DOHH2 (cell line): ENCODE data around the gene COL4A1.

Experiments used
- H3F3A ChIP-seq: fragments of 200-600 bp; sonication (generic), shearing (Covaris generic); 2 replicates; pipeline ENCODE4 v1.6.0; 2016; ENCODE audit warnings: antibody characterized with exemption, mild to moderate bottlenecking; ENCODE audit not compliant: control insufficient read depth, insufficient read depth
- H3K27ac ChIP-seq: fragments of 200-600 bp; sonication (generic); 2 replicates; pipeline ENCODE4 v1.5.1; 2014; ENCODE audit warnings: low read depth, mild to moderate bottlenecking, low read length, moderate library complexity
- H3K27me3 ChIP-seq: fragments of 200-600 bp; sonication (generic); 2 replicates; pipeline ENCODE4 v1.6.1; 2014; ENCODE audit warnings: mild to moderate bottlenecking, low read length, mixed read lengths; ENCODE audit not compliant: control insufficient read depth
- H3K36me3 ChIP-seq: fragments of 200-600 bp; sonication (generic); 2 replicates; pipeline ENCODE4 v1.6.1; 2014; ENCODE audit warnings: mild to moderate bottlenecking, low read length, moderate library complexity, mixed read lengths; ENCODE audit not compliant: control insufficient read depth
- H3K4me1 ChIP-seq: fragments of 200-600 bp; sonication (generic); 2 replicates; pipeline ENCODE4 v1.6.1; 2014; ENCODE audit warnings: mild to moderate bottlenecking, low read length, mixed read lengths; ENCODE audit not compliant: control insufficient read depth
- H3K4me2 ChIP-seq: fragments of 200-600 bp; sonication (generic); 2 replicates; pipeline ENCODE4 v1.6.0; 2014; ENCODE audit warnings: mild to moderate bottlenecking, low read length, moderate library complexity
- H3K4me3 ChIP-seq: fragments of 200-600 bp; sonication (generic); 2 replicates; pipeline ENCODE4 v1.5.1; 2014; ENCODE audit warnings: mild to moderate bottlenecking, low read length, mixed read lengths
- H3K79me2 ChIP-seq: fragments of 200-600 bp; sonication (generic); 2 replicates; pipeline ENCODE4 v1.6.1; 2014; ENCODE audit warnings: mild to moderate bottlenecking, low read length, mixed read lengths; ENCODE audit not compliant: control insufficient read depth
- H3K9me2 ChIP-seq: fragments of 200-600 bp; sonication (generic); replicated peaks from 2 replicates; pipeline ENCODE4 v1.6.1; 2014; ENCODE audit warnings: mild to moderate bottlenecking, low read length, mixed read lengths; ENCODE audit not compliant: control insufficient read depth
- H3K9me3 ChIP-seq: fragments of 200-600 bp; sonication (generic); 2 replicates; pipeline ENCODE4 v1.6.1; 2014; ENCODE audit warnings: antibody characterized with exemption, low read length, mixed read lengths; ENCODE audit not compliant: control insufficient read depth, insufficient read depth
- H4K20me1 ChIP-seq: fragments of 200-600 bp; sonication (generic); 2 replicates; pipeline ENCODE4 v1.6.0; 2014; ENCODE audit warnings: low read depth, mild to moderate bottlenecking, antibody characterized with exemption, low read length, moderate library complexity; ENCODE audit not compliant: control insufficient read depth, insufficient read depth
- CTCF ChIP-seq: fragments of 200-600 bp; sonication (generic); IDR thresholded peaks from one replicate; pipeline ENCODE4 v1.5.1; 2014; ENCODE audit warnings: antibody characterized with exemption, mild to moderate bottlenecking, low read depth, low read length; ENCODE audit not compliant: poor library complexity, severe bottlenecking
- EZH2phosphoT487 ChIP-seq: fragments of 200-600 bp; sonication (generic); IDR thresholded peaks from 2 replicates; pipeline ENCODE4 v1.6.1; 2017; ENCODE audit warnings: borderline replicate concordance, mild to moderate bottlenecking, antibody characterized with exemption, low read length, moderate library complexity, mixed read lengths

COL4A1 gene

GRCh38 chr13:110240943-110241342 lies 66.0 kb downstream of the COL4A1 start:
- Histone ChIP-seq H3K9me3 (no peaks in the 10 kb centered on the region), H3K4me3 (no peak overlapping the region), H4K20me1 (no peaks in the 10 kb centered on the region), H3K9me2 (no peaks in the 10 kb centered on the region), H3F3A (no peaks in the 10 kb centered on the region), H3K79me2 (no peaks in the 10 kb centered on the region), H3K27me3 (peaks cover 3% of the 10 kb centered on the region; the same call in 1 of the 2 replicates), H3K36me3 (no peaks in the 10 kb centered on the region), H3K4me2 (no peak overlapping the region), H3K4me1 (no peaks in the 10 kb centered on the region), H3K27ac (no peak overlapping the region)
- TF ChIP-seq CTCF, result no peak

- peaks cover 3% of the 10 kb centered on the region; the same call in 1 of the 2 replicates for H3K27me3 ChIP-seq
Measured at GRCh38 chr13:110240352-110240751, 66.6 kb downstream of the COL4A1 start.

GRCh38 chr13:110239280-110240125 lies 67.5 kb downstream of the COL4A1 start:
- no peaks in the 10 kb centered on the region for H3F3A ChIP-seq
- H3K4me2 ChIP-seq, result no peak overlapping the region
- no peaks in the 10 kb centered on the region for H4K20me1 ChIP-seq
- H3K27me3 ChIP-seq, result peaks cover 3% of the 10 kb centered on the region; the same call in 1 of the 2 replicates
- no peak for TF ChIP-seq CTCF
- TF ChIP-seq EZH2phosphoT487, result no peak
- H3K36me3 ChIP-seq, result no peaks in the 10 kb centered on the region
- no peaks in the 10 kb centered on the region for H3K79me2 ChIP-seq
- H3K27ac ChIP-seq, result no peak overlapping the region
- H3K9me3 ChIP-seq, result no peaks in the 10 kb centered on the region
- H3K9me2 ChIP-seq, result no peaks in the 10 kb centered on the region
- no peaks in the 10 kb centered on the region for H3K4me1 ChIP-seq
- H3K4me3 ChIP-seq, result no peak overlapping the region

More at GRCh38 chr13:110240352-110240751, 66.6 kb downstream of the COL4A1 start:
- Histone ChIP-seq H3K4me2 (no peak overlapping the region), H3K36me3 (no peaks in the 10 kb centered on the region), H3K27ac (no peak overlapping the region), H3F3A (no peaks in the 10 kb centered on the region), H3K9me3 (no peaks in the 10 kb centered on the region), H3K4me3 (no peak overlapping the region), H3K9me2 (no peaks in the 10 kb centered on the region), H4K20me1 (no peaks in the 10 kb centered on the region), H3K79me2 (no peaks in the 10 kb centered on the region), H3K4me1 (no peaks in the 10 kb centered on the region)
- TF ChIP-seq EZH2phosphoT487, result no peak
- no peak for TF ChIP-seq CTCF
